ENCODE measurements around the gene GHSR. TPM values are rescaled to one million over a fixed set of nuclear protein-coding genes. Genes with fewer than 3 reads are reported as not detected.

Gene GHSR
- polyA plus RNA-seq, 1 donor (not counting 4 experiments of a cell fraction or from before 2014, with no cell fraction given) = not detected

- DNase-seq (ENCODE audit: low read depth, low spot score) (no peak), FAIRE-seq (no peak)
- dilution Hi-C loops (cut with MboI; ENCODE audit: extremely low pct_ligation_motif_present, low sequenced_read_pairs) = no loop called here
These were observed 27.4 kb upstream of the GHSR start for GRCh38 chr3:172475703-172476102.

GRCh38 chr3:172471903-172472302 is 23.6 kb upstream of the GHSR start:
- Histone ChIP-seq H3K4me1 (ENCODE audit: control insufficient read depth, extremely low read depth, insufficient read depth, low read length) (peaks cover 31% of the 10 kb centered on the region), H3K27ac (ENCODE audit: control insufficient read depth, insufficient read depth, low read length) (no peak overlapping the region), H3K4me3 (ENCODE audit: control insufficient read depth in 2 of 3, extremely low read depth in 1 of 3, insufficient read depth in 2 of 3, low read depth in 1 of 3, low read length in 3 of 3) (no peak overlapping the region), H3K79me2 (ENCODE audit: control insufficient read depth, insufficient read depth, low read length) (no peaks in the 10 kb centered on the region), H3K9me1 (ENCODE audit: control insufficient read depth, extremely low read depth, insufficient read depth, low read length) (no peaks in the 10 kb centered on the region), H3K9me3 (ENCODE audit: control insufficient read depth, low read depth, low read length) (no peaks in the 10 kb centered on the region), H4K20me1 (ENCODE audit: control insufficient read depth, extremely low read depth, insufficient read depth, low read length) (no peaks in the 10 kb centered on the region), H3K9ac (ENCODE audit: control insufficient read depth, extremely low read depth, insufficient read depth, low read length) (no peak overlapping the region), H3K27me3 (ENCODE audit: control insufficient read depth, extremely low read depth, insufficient read depth, low read length) (no peaks in the 10 kb centered on the region), H3K4me2 (ENCODE audit: control insufficient read depth, extremely low read depth, insufficient read depth, low read depth, low read length) (no peak overlapping the region), H3K36me3 (ENCODE audit: control insufficient read depth in 2 of 2, extremely low read depth in 1 of 2, insufficient read depth in 2 of 2, low read length in 2 of 2) (no peaks in the 10 kb centered on the region), H2AFZ (ENCODE audit: control insufficient read depth, low read length) (no peak overlapping the region)
- dilution Hi-C loops (cut with MboI; ENCODE audit: extremely low pct_ligation_motif_present, low sequenced_read_pairs) = no loop called here
- TF ChIP-seq EZH2 (IDR thresholded peaks at IDR 0.05; ENCODE audit: low read length) (no peak), CTCF (optimal IDR thresholded peaks at IDR 0.05 in 1 of 3, IDR thresholded peaks at IDR 0.05 in 1 of 3, conservative IDR thresholded peaks at IDR 0.05 in 1 of 3; ENCODE audit: extremely low read depth in 1 of 3, insufficient read depth in 2 of 3, low read length in 3 of 3) (no peak)
- no peak for FAIRE-seq
- no peak for DNase-seq (ENCODE audit: low read depth, low spot score)

More at GRCh38 chr3:172475703-172476102, 27.4 kb upstream of the GHSR start:
- no peaks in the 10 kb centered on the region for H3K9me1 ChIP-seq (ENCODE audit: control insufficient read depth, extremely low read depth, insufficient read depth, low read length)
- no peaks in the 10 kb centered on the region for H3K36me3 ChIP-seq (ENCODE audit: control insufficient read depth in 2 of 2, extremely low read depth in 1 of 2, insufficient read depth in 2 of 2, low read length in 2 of 2)
- H3K4me2 ChIP-seq (ENCODE audit: control insufficient read depth, extremely low read depth, insufficient read depth, low read depth, low read length) = no peak overlapping the region
- peaks cover 13% of the 10 kb centered on the region for H3K4me1 ChIP-seq (ENCODE audit: control insufficient read depth, extremely low read depth, insufficient read depth, low read length)
- H4K20me1 ChIP-seq (ENCODE audit: control insufficient read depth, extremely low read depth, insufficient read depth, low read length) = no peaks in the 10 kb centered on the region
- H3K9ac ChIP-seq (ENCODE audit: control insufficient read depth, extremely low read depth, insufficient read depth, low read length) = no peak overlapping the region
- no peak overlapping the region for H3K4me3 ChIP-seq (ENCODE audit: control insufficient read depth in 2 of 3, extremely low read depth in 1 of 3, insufficient read depth in 2 of 3, low read depth in 1 of 3, low read length in 3 of 3)
- H2AFZ ChIP-seq (ENCODE audit: control insufficient read depth, low read length) = no peak overlapping the region
- H3K27me3 ChIP-seq (ENCODE audit: control insufficient read depth, extremely low read depth, insufficient read depth, low read length) = no peaks in the 10 kb centered on the region
- no peaks in the 10 kb centered on the region for H3K9me3 ChIP-seq (ENCODE audit: control insufficient read depth, low read depth, low read length)
- no peak for TF ChIP-seq CTCF (optimal IDR thresholded peaks at IDR 0.05 in 1 of 3, IDR thresholded peaks at IDR 0.05 in 1 of 3, conservative IDR thresholded peaks at IDR 0.05 in 1 of 3; ENCODE audit: extremely low read depth in 1 of 3, insufficient read depth in 2 of 3, low read length in 3 of 3)
- no peak for TF ChIP-seq EZH2 (IDR thresholded peaks at IDR 0.05; ENCODE audit: low read length)
- no peak overlapping the region for H3K27ac ChIP-seq (ENCODE audit: control insufficient read depth, insufficient read depth, low read length)
- H3K79me2 ChIP-seq (ENCODE audit: control insufficient read depth, insufficient read depth, low read length) = no peaks in the 10 kb centered on the region

Data from keratinocyte (primary cell).